Choroid plexus epithelial cell (primary cell): ENCODE results near the gene RBMX2.
"Not testable (repeated sequence)": the region's sequence is repeated elsewhere in the genome, so short reads cannot be mapped to it uniquely, and the experiment has no call there.

Source experiments
- DNase-seq: peaks from one replicate; pipeline ENCODE4 v3.0.0-alpha.2; 2010; ENCODE audit warnings: low read depth
- H3K4me3 ChIP-seq: 2 replicates; pipeline ENCODE4 v1.5.1; 2011; ENCODE audit warnings: low read depth, mild to moderate bottlenecking, control low read depth, low read length, moderate library complexity
- CTCF ChIP-seq: conservative IDR thresholded peaks from 2 replicates; pipeline ENCODE4 v1.5.1; 2011; ENCODE audit warnings: low read depth, mild to moderate bottlenecking, control low read depth, inconsistent platforms, low read length, moderate library complexity

RBMX2 gene

GRCh38 chrX:130418740-130419139, 17.0 kb downstream of the RBMX2 start:
- TF ChIP-seq CTCF: no peak
- H3K4me3 ChIP-seq: no peak overlapping the region
- DNase-seq: no peak

GRCh38 chrX:130419263-130419662, 17.5 kb downstream of the RBMX2 start:
- no peak for TF ChIP-seq CTCF
- no peak for DNase-seq
- H3K4me3 ChIP-seq: no peak overlapping the region

GRCh38 chrX:130426531-130426930, 24.7 kb downstream of the RBMX2 start:
- no peak for TF ChIP-seq CTCF
- no peak for DNase-seq
- no peak overlapping the region for H3K4me3 ChIP-seq

GRCh38 chrX:130429236-130429635, 27.4 kb downstream of the RBMX2 start:
- DNase-seq, H3K4me3 ChIP-seq: not testable (repeated sequence)

- DNase-seq: no peak
- no peak overlapping the region for H3K4me3 ChIP-seq
- no peak for TF ChIP-seq CTCF
These were observed 34.1 kb downstream of the RBMX2 start for GRCh38 chrX:130435937-130436336.

- not testable (repeated sequence) for H3K4me3 ChIP-seq, DNase-seq
These were observed 36.2 kb downstream of the RBMX2 start for GRCh38 chrX:130437996-130438395.

- H3K4me3 ChIP-seq: no peak overlapping the region
- TF ChIP-seq CTCF: no peak
These were observed 42.1 kb downstream of the RBMX2 start for GRCh38 chrX:130443875-130444274.

GRCh38 chrX:130444641-130445336, 43.0 kb downstream of the RBMX2 start:
- DNase-seq: no peak
- H3K4me3 ChIP-seq: no peak overlapping the region
- TF ChIP-seq CTCF: no peak

More at GRCh38 chrX:130443875-130444274, 42.1 kb downstream of the RBMX2 start:
- no peak for DNase-seq
